GM12874 (cell line): Measurements from ENCODE around the gene TMEM223.

Experiments used
- CTCF ChIP-seq: IDR thresholded peaks from 2 replicates; pipeline ENCODE4 v1.5.1; 2011; ENCODE audit warnings: low read depth, mild to moderate bottlenecking, control low read depth, low read length, moderate library complexity; ENCODE audit not compliant: insufficient read depth

Gene TMEM223

GRCh38 chr11:62753736-62754603 is 37.8 kb downstream of the TMEM223 start, which contains the start of gene ZBTB3:
Gene ZBTB3 (minus strand): TSS chr11:62754160. CDS start chr11:62753664, 496 bp downstream.
- TF ChIP-seq CTCF = no peak

- no peak for TF ChIP-seq CTCF
Observed at GRCh38 chr11:62752994-62753735, 38.6 kb downstream of the TMEM223 start.

- no peak for TF ChIP-seq CTCF
Observed at GRCh38 chr11:62752177-62752785, 39.5 kb downstream of the TMEM223 start.

- no peak for TF ChIP-seq CTCF
Observed at GRCh38 chr11:62747475-62748160, 44.2 kb downstream of the TMEM223 start.
